Left kidney (tissue), 2 donors: ENCODE results near the gene KRTAP5-2. TPM values are rescaled to one million over a fixed set of nuclear protein-coding genes. Genes with fewer than 3 reads are reported as not detected.
"Not testable (repeated sequence)": the region's sequence is repeated elsewhere in the genome, so short reads cannot be mapped to it uniquely, and the experiment has no call there.

Source experiments
- DNase-seq: peaks from one replicate; pipeline ENCODE4 v3.0.0-alpha.2; 2013
- polyA plus RNA-seq: library from polyadenylated mRNA; unstranded; fragments of 120-200 nt; gene quantifications from one replicate; pipeline ENCODE4 v1.2.1, GENCODE V29; 2013; ENCODE audit not compliant: insufficient read length

KRTAP5-2 gene
- polyA plus RNA-seq, 1 donor = not detected

DNA sequence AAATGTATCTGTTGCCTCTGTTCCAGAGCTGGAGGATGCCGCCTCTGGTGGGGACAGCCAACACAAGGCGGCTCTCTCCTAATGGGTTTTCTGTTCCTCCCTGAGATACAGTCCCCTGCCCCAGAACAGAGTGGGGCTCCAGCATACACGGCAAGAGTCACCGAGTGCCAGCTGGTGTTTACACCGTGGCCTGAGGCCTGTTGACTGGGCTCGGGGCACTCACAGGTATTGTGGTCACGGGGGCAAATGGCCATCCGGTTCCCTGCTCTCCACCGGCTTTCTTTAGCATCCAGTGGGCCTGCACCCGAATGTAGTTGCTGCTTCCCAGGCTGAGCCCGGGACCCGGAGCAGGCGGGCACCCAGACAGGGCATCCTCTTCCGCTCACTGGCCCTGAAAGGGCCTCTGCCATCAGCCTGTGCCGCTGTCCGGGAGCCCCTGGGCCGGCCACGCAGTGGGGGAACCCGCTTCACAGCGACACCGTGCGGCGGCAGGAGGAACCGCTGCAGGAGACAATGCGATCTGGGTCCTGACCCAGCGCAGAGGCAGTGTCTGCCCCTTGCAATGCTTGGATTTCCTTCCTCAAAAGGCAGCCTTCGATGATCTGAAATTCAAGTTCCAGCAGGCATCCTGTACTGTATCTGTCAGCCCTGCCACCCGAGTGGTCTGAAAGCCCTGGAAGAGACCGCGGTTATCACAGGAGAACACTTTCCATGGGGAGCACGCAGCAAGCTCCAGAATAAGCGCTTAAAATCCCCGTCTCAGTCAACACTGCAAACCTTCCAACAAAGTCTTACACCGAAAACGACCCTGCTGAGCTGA, 30.6 kb upstream of the KRTAP5-2 start:
- DNase-seq = no peak

DNA sequence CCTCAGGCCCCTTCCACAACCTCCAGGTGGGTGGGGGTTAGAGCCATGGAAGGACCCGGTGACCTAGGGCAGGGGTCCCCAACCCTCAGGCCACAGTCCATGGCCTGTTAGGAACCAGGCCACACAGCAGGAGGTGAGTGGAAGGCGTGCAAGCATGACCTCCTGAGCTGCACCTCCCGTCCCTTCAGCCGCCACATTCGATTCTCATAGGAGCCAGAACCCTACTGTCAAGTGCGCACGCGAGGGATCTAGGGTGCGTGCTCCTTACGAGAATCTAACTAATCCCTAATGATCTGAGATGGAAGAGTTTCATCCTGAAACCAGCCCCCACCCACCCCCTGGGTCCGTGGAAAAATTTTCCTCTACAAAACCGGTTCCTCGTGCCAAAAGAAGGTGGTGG, 27.4 kb upstream of the KRTAP5-2 start:
- DNase-seq = no peak

DNA sequence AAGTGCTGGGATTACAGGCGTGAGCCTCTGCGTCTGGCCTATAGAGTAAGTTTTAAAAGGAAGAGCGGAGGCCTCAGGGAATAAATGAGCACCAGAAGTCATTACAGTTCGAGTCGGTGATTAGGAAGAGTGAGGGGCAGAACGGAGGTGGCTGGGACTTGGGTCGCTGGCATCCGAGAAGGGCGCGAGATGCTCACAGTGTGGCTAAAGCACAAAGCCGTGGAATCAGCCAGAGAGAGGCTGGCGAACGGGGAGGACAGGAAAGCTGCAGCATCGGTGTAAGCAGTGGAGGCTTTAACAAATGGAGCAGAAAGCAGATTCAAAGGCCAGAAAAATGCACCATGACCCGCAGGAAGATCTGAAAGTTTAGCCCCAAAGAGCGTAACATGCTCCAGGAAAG, 26.5 kb upstream of the KRTAP5-2 start:
- DNase-seq = no peak

DNA sequence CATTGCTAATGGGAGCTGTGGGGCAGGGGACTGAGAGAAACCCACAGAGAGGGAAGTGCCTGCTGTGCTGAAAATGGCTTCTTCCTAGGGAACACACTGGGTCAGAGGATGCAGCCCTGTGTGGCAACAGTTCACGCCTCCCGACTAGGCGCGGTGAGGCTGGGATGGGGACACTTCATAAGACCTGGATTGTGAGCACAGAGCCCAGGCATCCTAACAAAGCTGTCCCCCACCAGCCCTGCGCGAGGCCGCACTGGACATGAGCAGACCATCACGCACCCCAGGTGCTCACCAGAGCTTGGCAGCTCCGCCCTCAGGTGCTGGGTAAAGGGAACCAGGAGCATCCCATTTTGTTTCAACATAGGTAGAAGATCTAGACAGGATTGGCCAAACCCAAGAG, 25.6 kb upstream of the KRTAP5-2 start:
- DNase-seq = no peak

DNA sequence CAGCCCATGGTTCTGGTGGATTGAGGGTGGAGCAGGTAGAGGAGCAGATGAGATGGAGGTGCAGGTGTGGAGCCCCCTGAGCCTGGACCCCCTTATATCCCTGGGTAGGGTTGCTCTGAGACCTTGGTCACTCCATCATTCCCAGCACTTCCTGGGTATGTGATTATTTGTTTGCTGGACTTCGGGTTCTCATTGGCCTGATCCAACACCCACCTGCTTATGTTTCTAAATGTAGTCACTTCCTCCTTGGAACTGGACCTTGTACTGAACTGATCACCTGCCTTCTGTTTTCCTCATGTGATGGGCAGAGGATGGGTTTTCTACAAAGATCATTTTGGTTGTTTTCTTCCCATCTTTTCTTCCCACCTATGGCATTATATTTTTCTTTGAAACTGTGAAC, 24.0 kb upstream of the KRTAP5-2 start, which contains the start of gene KRTAP5-4:
Gene KRTAP5-4 (minus strand): TSS at position 53 of the 400 bp plus-strand sequence. CDS start 45 bp downstream, at position 8.
- DNase-seq = no peak

DNA sequence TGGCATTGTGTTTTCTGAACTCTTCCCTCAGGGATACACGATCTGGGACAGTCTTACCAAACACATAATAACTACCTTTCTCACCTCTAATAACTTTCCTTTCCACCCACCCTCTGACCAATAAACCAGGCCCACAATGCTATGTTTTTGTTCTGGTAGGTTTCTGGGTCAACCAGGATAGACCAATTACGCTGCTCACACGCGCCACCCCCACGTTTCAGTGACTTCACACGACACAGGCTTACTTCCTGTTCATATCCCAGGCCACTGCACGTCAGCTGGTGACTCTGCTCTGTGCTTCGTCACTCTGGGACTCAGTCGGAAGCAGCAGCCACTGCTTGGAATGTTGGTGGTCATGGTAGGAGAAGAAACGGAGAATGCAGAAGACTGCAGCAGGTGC, 21.4 kb upstream of the KRTAP5-2 start:
- DNase-seq = no peak

DNA sequence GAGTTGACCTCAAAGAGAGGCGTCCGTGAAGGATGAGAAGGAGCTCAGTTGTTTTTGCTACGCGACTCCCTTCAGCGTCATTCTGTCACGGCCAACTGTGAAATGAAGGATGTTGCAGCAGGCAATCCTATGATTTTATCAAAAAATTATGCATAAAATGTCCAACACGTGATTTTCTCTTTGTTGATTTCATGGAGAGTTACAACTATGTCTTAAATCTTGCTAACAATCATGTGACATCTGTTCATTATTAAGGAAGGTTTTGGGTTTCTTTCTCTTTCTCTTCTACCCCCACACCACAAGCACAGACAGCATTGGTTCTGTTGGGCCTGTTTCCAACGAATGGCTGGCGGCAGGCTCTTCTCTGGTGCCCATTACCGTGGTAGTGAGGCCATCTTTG, 20.1 kb upstream of the KRTAP5-2 start:
- DNase-seq = no peak

DNA sequence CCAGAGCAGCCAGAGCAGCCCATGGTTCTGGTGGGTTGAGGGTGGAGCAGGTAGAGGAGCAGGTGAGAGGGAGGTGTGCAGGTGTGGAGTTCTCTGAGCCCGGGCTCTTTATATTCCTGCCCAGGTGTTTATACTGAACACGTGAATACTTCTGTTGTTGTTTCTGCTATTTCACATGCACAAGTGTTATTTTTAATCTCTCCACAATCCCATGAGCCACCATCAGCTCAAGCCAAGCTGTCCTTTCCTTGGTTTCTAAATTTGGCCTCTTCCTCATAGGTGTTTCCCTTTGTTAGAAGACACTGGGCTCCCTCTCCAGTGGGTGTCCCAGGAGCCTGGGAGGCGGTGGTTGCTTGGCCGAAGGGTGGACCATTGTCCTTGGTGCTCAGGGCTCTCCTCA, 10.3 kb upstream of the KRTAP5-2 start, which contains the start of gene KRTAP5-3:
Gene KRTAP5-3 (minus strand): TSS at position 101 of the 400 bp plus-strand sequence. CDS start 78 bp downstream, at position 23.
- DNase-seq = no peak

DNA sequence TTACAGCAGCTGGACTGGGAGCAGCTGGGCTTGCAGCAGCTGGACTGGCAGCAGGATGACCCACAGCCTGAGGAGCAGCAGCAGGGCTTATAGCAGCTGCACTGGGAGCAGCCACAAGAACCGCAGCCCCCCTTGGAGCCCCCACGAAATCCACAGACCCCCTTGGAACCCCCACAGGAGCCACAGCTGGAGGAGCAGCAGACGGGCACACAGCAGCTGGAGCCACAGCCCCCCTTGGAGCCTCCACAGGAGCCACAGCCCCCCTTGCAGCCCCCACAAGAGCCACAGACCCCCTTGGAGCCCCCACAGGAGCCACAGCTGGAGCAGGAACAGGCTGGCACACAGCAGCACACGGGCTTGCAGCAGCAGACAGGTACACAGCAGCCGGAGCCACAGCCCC, 9.8 kb upstream of the KRTAP5-2 start:
- not testable (repeated sequence) for DNase-seq

DNA sequence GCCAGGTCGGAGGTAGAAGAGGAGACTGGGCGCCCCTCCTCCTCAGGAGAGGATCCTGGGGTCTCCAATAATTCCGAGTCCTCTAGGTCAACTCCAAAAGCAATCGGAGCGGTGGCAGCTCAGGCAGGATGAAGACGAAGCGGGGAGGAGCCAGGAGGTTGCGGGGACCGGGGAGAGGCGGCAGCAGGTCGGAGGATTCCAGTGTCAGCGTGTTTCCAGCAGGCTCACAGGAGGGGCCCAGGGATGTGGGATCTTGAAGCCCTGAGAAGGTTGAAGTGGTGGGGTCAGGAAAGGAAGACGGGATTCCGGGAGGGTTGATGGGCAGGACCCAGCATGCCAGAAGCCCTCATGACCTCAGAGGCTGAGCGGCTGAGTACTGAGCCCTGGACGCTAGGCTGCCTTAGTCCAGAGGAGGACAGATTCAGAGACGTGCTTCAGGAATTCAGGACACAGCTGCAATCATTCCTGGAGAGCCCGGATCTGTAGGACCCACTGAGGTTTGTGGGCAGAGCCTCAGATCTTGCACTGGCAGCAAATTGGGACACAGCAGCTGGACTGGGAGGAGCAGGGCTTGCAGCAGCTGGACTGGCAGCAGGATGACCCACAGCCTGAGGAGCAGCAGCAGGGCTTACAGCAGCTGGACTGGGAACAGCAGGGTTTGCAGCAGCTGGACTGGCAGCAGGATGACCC, 9.2 kb upstream of the KRTAP5-2 start:
- DNase-seq = not testable (repeated sequence)

DNA sequence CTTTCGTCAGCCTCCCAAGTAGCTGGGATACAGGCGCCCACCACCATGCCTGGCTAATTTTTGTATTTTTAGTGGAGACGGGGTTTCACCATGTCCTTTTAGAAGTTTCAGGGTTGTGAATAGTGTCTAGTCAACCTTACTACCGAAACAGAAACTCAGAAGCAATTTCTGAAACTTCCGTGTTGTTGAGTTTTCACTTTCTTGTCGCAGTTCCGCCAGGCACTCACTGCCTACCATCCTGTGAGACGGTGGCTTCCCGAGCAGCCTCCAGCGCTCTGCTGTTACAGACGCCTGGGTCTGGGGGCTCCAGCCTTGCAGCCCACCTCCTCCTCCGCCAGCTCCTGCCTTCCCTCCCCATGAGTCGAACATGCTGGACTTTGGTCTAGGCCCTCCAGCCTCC, 7.8 kb upstream of the KRTAP5-2 start:
- not testable (repeated sequence) for DNase-seq

DNA sequence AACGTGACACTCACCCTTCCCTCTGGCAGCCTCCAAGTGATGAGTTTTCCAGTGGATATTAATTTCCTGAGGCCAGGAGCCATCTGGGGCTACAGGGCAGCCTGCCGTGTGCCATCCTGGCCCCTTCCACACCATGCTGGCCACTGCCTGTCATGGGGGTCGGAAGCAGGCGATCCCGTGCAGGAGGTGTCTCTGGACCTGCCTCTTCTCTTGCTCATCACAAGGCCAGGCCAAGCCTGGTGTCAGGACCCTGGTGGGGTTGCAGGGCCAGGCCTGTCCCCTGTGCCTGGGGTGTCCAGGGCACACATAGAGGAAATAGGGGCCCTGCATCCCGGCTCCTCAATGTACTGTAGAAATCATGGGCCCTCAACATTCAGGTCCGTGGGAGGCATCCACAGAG, 6.6 kb upstream of the KRTAP5-2 start:
- DNase-seq = no peak

DNA sequence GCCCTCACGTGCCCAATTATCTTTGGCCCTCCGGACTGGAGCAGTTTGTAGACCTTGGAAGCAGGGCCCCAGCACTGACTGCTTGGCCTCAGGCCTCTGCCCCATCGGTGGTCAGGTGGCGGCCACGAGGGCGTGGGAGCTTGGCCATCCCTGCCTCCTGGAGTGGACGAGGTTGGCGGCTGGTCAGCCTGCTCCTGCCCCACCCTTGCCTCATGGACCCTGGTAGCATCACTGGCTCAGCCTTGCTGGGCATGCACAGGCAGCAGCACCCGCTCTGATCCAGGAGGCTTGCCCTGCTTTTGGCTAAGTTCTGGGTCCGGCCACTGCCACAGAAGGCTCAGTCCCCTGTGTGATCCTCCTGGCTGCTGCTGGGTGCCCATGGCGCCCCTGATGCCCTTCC, 6.1 kb upstream of the KRTAP5-2 start:
- no peak for DNase-seq

DNA sequence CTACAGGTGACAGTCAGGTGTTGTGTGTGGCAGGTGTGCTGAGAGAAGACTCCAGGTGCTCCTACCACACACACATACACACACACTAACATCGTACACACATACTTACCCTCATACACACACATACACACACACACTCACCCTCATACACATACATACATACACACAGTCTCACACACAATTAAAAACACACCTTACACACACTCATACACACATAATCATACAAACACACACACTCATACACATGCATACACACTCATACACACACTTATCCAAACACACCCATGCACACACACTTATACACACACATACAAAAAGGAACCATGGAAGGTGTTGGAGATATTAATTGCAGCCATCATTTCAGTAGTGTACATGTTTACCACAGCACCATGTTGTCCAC, 5.5 kb upstream of the KRTAP5-2 start:
- no peak for DNase-seq

DNA sequence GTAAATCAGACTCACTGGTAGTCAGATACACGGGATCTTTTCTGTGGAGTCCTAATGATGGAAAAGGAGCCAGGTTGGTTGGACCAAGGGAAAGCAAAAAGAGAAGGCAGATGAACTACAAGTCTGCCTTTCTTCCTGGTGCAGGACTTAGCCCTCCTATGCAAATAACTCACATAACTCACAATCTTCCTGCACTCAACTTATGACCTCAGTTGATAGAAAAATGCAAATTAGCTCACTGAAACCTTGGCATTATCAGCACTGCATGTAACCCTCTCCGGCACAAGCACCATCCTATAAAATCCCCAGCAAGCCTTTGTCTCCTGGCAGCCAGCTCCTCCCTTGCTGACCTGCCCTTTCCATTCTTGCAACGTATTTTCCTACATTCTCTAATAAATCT, 3.6 kb upstream of the KRTAP5-2 start:
- DNase-seq = not testable (repeated sequence)

DNA sequence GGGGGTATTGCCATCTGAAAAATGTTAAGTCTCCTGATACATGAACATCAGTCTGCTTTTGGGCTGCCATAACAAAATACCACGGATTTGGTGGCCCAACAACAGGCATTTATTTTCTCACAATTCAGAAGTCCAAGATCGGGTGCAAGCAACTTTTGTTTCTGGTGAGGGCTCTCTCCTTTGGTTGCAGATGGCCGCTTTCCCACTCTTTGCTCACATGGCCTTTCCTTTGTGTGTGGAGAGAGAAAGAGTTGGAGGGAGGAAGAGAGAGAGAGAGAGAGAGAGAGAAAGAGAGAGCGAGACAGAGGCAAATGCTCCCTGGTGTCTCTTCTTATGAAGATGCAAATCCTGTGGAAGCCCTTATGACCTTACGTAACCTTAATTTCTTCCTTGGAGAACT, 2.5 kb upstream of the KRTAP5-2 start:
- DNase-seq = no peak

DNA sequence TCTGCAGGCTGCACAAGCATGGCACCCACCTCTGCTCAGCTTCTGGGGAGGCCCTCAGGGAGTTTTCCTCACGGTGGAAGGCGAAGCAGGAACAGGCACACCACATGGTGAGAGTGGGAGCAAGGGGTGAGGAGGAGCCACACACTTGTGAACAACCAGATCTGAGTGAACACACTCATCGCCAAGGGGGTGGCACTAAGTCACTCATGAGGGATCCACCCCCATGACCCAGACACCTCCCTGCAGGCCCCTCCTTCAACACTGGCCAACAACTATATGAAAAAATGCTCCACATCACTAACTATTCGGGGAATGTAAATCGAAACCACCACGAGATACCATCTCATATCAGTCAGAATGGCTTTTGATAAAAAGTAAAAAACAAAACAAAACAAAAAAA, 722 bp upstream of the KRTAP5-2 start:
- no peak for DNase-seq

DNA sequence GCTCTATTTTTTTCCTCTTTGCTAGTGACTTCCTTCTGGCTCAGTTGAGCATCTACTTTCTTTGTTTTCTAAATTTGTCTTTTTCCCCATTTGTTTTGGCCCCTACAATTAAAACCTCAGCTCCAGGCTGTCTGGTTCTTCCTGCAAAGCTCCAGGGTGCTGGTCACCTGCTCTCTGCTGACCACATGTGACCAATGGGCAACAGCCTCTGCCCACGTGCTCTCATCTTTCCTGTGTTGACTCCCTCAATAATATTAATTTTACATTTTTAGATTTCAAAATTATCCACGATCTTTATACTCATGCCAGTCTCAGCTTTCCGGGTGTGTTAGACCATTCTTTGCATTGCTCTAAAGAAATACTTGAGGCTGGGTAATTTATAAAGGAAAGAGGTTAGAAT, 312 bp upstream of the KRTAP5-2 start:
- DNase-seq = not testable (repeated sequence)

DNA sequence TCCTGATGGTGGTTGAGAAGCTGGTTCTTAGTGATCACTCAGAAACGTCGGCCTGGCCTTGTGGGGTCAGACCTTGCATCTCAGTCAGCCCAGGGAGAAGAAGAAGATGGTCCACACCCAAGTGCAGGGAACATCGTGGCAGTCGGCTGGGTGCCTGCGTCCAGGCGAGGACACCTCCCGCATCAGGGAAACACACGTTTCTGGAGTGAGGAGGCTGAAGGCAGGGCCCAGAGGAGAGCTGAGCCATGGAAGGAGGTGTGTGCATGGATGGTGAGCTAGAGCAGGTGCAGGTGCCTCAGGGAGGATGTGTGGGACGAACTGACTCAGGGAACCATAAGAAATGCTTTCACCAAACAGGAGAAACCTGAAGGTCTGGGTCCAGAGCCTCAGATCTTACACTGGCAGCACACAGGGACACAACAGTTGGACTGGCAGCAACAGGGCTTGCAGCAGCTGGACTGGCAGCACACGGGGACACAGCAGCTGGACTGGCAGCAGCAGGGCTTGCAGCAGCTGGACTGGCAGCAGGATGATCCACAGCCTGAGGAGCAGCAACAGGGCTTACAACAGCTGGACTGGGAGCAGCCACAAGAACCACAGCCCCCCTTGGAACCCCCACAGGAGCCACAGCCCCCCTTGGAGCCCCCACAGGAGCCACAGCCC, 632 bp downstream of the KRTAP5-2 start:
- no peak for DNase-seq

DNA sequence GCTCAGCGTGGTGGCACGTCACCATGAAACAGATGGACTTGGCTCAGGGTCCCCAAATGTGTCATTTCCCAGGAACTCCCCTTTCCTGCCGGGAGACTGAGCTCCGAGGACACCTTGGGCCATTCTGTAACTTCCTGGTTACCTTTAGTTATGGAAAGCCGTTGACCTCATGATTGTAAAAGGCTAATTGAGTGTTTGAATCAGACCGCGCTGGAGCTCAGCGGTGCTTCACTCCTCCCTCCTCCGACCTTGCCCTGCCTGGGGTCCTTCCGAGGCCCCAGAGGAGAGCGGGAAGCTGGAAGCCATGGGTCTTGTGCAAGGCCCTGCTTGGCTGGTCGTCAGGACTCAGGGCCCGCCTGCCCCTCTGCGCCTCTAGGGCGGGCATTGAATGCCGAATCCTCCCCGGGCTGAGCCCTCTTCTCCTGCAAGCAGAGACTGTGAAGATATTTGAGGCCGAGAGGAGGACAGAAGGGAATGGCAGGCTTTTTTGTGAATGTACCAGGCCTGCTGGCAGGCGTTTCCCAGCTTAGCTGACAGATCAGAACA, 1.4 kb downstream of the KRTAP5-2 start:
- DNase-seq = not testable (repeated sequence)

DNA sequence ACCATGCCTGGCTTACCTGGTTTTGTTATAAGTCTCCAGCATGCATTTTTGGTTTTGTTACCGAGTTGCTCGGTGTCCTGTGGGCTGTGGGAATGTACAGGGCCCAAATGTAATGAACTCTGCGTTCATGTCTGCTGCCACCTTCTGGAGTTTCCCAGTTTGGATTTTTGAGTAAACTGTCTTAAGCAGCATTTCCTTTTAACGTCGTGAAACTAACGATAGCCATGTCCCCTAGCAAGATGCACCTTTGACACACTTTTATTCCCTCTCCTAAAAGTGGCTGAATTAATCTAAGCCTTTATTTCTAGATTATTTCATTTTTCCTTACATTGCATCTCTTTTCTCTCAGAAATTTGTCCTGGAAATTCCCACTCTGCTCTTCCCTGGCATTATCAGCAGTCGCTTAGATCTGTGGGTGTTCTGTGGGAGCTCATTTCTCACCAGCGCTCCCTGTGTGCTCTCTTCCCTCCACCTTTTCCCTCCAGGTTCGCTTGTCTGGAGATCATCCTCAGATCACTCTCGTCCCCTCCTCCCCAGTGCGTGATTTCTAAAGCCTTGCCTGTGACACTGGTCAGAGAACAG, 2.0 kb downstream of the KRTAP5-2 start:
- not testable (repeated sequence) for DNase-seq

DNA sequence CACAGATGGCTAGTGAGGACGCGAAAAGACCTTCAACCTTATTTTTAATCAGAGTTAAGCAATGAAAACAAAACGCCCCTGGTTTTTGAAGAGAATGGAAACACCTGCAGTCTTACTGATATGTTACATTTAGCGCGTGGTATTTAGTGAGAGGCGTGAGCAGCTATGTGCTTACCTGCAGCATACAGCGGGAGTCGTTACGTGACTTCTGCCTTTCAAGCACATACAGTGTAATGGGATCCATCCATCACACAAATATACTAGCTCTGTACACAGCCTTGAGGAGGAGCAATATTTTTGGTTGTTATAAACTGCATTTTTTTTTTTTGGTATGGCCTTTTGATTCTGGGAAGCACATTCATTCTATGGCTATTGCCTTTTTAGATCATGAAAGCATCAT, 5.5 kb downstream of the KRTAP5-2 start:
- no peak for DNase-seq
